HG02884 (cell line): ENCODE measurements around the gene PKN1.
"Not testable (repeated sequence)": the region's sequence is repeated elsewhere in the genome, so short reads cannot be mapped to it uniquely, and the experiment has no call there.

ENCODE experiments used
- ATAC-seq: cut with Tn5 transposase; IDR thresholded peaks from one replicate; pipeline ENCODE4 v1.9.1; 2021; ENCODE audit warnings: mild to moderate bottlenecking, moderate library complexity; ENCODE audit not compliant: unreplicated experiment

Gene PKN1

GRCh38 chr19:14432791-14433553 is at the start of gene PKN1:
PKN1 (plus strand) TSS chr19:14433306; CDS start chr19:14433522, 216 bp downstream.
- no peak for ATAC-seq

GRCh38 chr19:14383661-14384555 is 49.2 kb upstream of the PKN1 start:
- no peak for ATAC-seq

- ATAC-seq = no peak
These were observed 47.6 kb upstream of the PKN1 start for GRCh38 chr19:14385492-14385891.

GRCh38 chr19:14390548-14390947 is 42.6 kb upstream of the PKN1 start:
- no peak for ATAC-seq

GRCh38 chr19:14391156-14391821 is 41.8 kb upstream of the PKN1 start:
- ATAC-seq = no peak

GRCh38 chr19:14393329-14393728 is 39.8 kb upstream of the PKN1 start:
- ATAC-seq = no peak

GRCh38 chr19:14394167-14394566 is 38.9 kb upstream of the PKN1 start:
- no peak for ATAC-seq

GRCh38 chr19:14395262-14395661 is 37.8 kb upstream of the PKN1 start:
- ATAC-seq = no peak

GRCh38 chr19:14395710-14396336 is 37.3 kb upstream of the PKN1 start:
- no peak for ATAC-seq

GRCh38 chr19:14396730-14397129 is 36.4 kb upstream of the PKN1 start:
- ATAC-seq = not testable (repeated sequence)

GRCh38 chr19:14397168-14397567 is 35.9 kb upstream of the PKN1 start:
- not testable (repeated sequence) for ATAC-seq

GRCh38 chr19:14400951-14401431 is 32.1 kb upstream of the PKN1 start:
- ATAC-seq = no peak

- no peak for ATAC-seq
These were observed 31.5 kb upstream of the PKN1 start for GRCh38 chr19:14401468-14402195.

GRCh38 chr19:14402332-14403144 is 30.6 kb upstream of the PKN1 start:
- no peak for ATAC-seq

GRCh38 chr19:14403145-14403930 is 29.8 kb upstream of the PKN1 start:
- ATAC-seq = not testable (repeated sequence)

GRCh38 chr19:14404312-14404711 is 28.8 kb upstream of the PKN1 start:
- ATAC-seq = no peak

- no peak for ATAC-seq
These were observed 27.7 kb upstream of the PKN1 start for GRCh38 chr19:14405380-14405757.
